CD4-positive, CD25-positive, alpha-beta regulatory T cell (primary cell): ENCODE data around the gene CCDC12. TPM values are rescaled to one million over a fixed set of nuclear protein-coding genes. Genes with fewer than 3 reads are reported as not detected.
A peak's percentile ranks its signal among the peaks of the same experiment; 100 is the strongest.

Experiments
- ATAC-seq, 2 donors: fragments of 150-1000 bp; cut with Tn5 transposase; one replicate each; pipeline ENCODE4 v1.10.0; 2021; ENCODE audit warnings: low read depth in 2 of 2, moderate number of reproducible peaks in 2 of 2, moderate library complexity in 1 of 2
- DNase-seq, 3 donors: peaks; one replicate each; pipeline versions ENCODE4 v3.0.0 to v3.0.0-alpha.2; 2012 to 2022; ENCODE audit warnings: mixed read lengths in 1 of 3
- H3K27ac ChIP-seq: one replicate; pipeline ENCODE4 v1.7.0; 2013; ENCODE audit warnings: mild to moderate bottlenecking, low read length; ENCODE audit not compliant: insufficient read depth, poor library complexity, severe bottlenecking
- H3K27me3 ChIP-seq: one replicate; pipeline ENCODE4 v1.7.0; 2013; ENCODE audit warnings: low read length; ENCODE audit not compliant: control insufficient read depth, insufficient read depth
- H3K36me3 ChIP-seq: one replicate; pipeline ENCODE4 v1.7.0; 2013; ENCODE audit warnings: mild to moderate bottlenecking, low read length, moderate library complexity; ENCODE audit not compliant: control insufficient read depth, insufficient read depth
- H3K4me1 ChIP-seq: 2 replicates; pipeline ENCODE4 v1.7.0; 2013; ENCODE audit warnings: mild to moderate bottlenecking, low read length; ENCODE audit not compliant: insufficient read depth, control insufficient read depth, poor library complexity, severe bottlenecking
- H3K4me3 ChIP-seq: one replicate; pipeline ENCODE4 v1.7.0; 2013; ENCODE audit warnings: low read depth, mild to moderate bottlenecking, low read length, moderate library complexity
- H3K9me3 ChIP-seq, 2 experiments: 1 replicate in 1 of 2; 2 replicates in 1 of 2; pipeline ENCODE4 v1.7.0; 2013; ENCODE audit warnings: low read length in 2 of 2, mild to moderate bottlenecking in 1 of 2, moderate library complexity in 1 of 2; ENCODE audit not compliant: control insufficient read depth in 2 of 2
- H3K27ac Mint-ChIP-seq, 3 donors: one replicate each; pipeline ENCODE4 v1.8.0; 2020 to 2022; ENCODE audit warnings: mild to moderate bottlenecking in 3 of 3, mixed read lengths in 3 of 3, moderate library complexity in 2 of 3
- H3K27me3 Mint-ChIP-seq: one replicate; pipeline ENCODE4 v1.8.0; 2022; ENCODE audit warnings: mild to moderate bottlenecking, mixed read lengths
- H3K36me3 Mint-ChIP-seq: one replicate; pipeline ENCODE4 v1.8.0; 2020; ENCODE audit warnings: mixed read lengths
- H3K4me1 Mint-ChIP-seq, 4 donors: one replicate each; pipeline ENCODE4 v1.8.0; 2020 to 2022; ENCODE audit warnings: mixed read lengths in 4 of 4, mild to moderate bottlenecking in 1 of 4
- H3K4me3 Mint-ChIP-seq, 4 donors: one replicate each; pipeline ENCODE4 v1.8.0; 2020 to 2022; ENCODE audit warnings: mild to moderate bottlenecking in 4 of 4, mixed read lengths in 4 of 4, moderate library complexity in 3 of 4
- H3K9me3 Mint-ChIP-seq, 7 donors: one replicate each; pipeline ENCODE4 v1.8.0; 2020 to 2022; ENCODE audit warnings: mixed read lengths in 7 of 7, mild to moderate bottlenecking in 3 of 7, moderate library complexity in 2 of 7
- polyA plus RNA-seq, 4 donors: library from polyadenylated mRNA; unstranded; fragments of 300-500 nt; fragmentation: Illumina TruSeq; gene quantifications; one replicate each; pipeline ENCODE4 v1.2.3, GENCODE V29; 2021
- total RNA-seq: library from RNA; stranded (reverse); gene quantifications from one replicate; pipeline ENCODE4 v1.2.3, GENCODE V29; 2022

The CCDC12 gene
- total and polyA plus RNA-seq, 5 donors from 2014 or later: 71.8 to 116 (median 104) TPM

GRCh38 chr3:46997453-46998091, 21.0 kb upstream of the CCDC12 start:
- Mint-ChIP-seq H3K4me3 (no peak overlapping the region), H3K27me3 (no peaks in the 10 kb centered on the region), H3K36me3 (peaks cover 17% of the 10 kb centered on the region), H3K4me1 (peaks cover 0 to 16% (median 6%) of the 10 kb centered on the region in 4 donors), H3K27ac (peak overlapping the region in 1 of 3 donors; percentile 5), H3K9me3 (no peaks in the 10 kb centered on the region)
- no peak for ATAC-seq
- Histone ChIP-seq H3K36me3 (peaks cover 91% of the 10 kb centered on the region), H3K4me3 (no peak overlapping the region), H3K4me1 (no peaks in the 10 kb centered on the region), H3K27ac (no peak overlapping the region), H3K9me3 (no peaks in the 10 kb centered on the region), H3K27me3 (no peaks in the 10 kb centered on the region)
- no peak for DNase-seq

GRCh38 chr3:46996689-46997452, 20.3 kb upstream of the CCDC12 start:
- DNase-seq (no peak), ATAC-seq (no peak)
- Mint-ChIP-seq H3K36me3 (peaks cover 13% of the 10 kb centered on the region), H3K27ac (peak overlapping the region in 1 of 3 donors; percentile 51), H3K9me3 (no peaks in the 10 kb centered on the region), H3K4me3 (no peak overlapping the region), H3K4me1 (peaks cover 0 to 20% (median 6%) of the 10 kb centered on the region in 4 donors), H3K27me3 (no peaks in the 10 kb centered on the region)
- no peaks in the 10 kb centered on the region for H3K9me3 ChIP-seq
- H3K27ac ChIP-seq: no peak overlapping the region
- no peaks in the 10 kb centered on the region for H3K27me3 ChIP-seq
- H3K36me3 ChIP-seq: peaks cover 88% of the 10 kb centered on the region
- H3K4me3 ChIP-seq: no peak overlapping the region
- no peaks in the 10 kb centered on the region for H3K4me1 ChIP-seq

GRCh38 chr3:46995901-46996562, 19.5 kb upstream of the CCDC12 start:
- Histone ChIP-seq H3K36me3 (peaks cover 87% of the 10 kb centered on the region), H3K4me1 (no peaks in the 10 kb centered on the region)
- H3K4me3 Mint-ChIP-seq: no peak overlapping the region

GRCh38 chr3:46994801-46995731, 18.5 kb upstream of the CCDC12 start:
- Mint-ChIP-seq H3K4me1 (peaks cover 0 to 32% (median 13%) of the 10 kb centered on the region in 4 donors), H3K27ac (no peak overlapping the region)
- peaks cover 87% of the 10 kb centered on the region for H3K36me3 ChIP-seq

More at GRCh38 chr3:46995901-46996562, 19.5 kb upstream of the CCDC12 start:
- ATAC-seq (no peak), DNase-seq (no peak)
- peaks cover 13% of the 10 kb centered on the region for H3K36me3 Mint-ChIP-seq
- Histone ChIP-seq H3K4me3 (no peak overlapping the region), H3K27ac (no peak overlapping the region), H3K9me3 (no peaks in the 10 kb centered on the region), H3K27me3 (no peaks in the 10 kb centered on the region)
- no peak overlapping the region for H3K27ac Mint-ChIP-seq
- H3K9me3 Mint-ChIP-seq: no peaks in the 10 kb centered on the region
- peaks cover 0 to 23% (median 7%) of the 10 kb centered on the region in 4 donors for H3K4me1 Mint-ChIP-seq
- no peaks in the 10 kb centered on the region for H3K27me3 Mint-ChIP-seq

GRCh38 chr3:46993986-46994385, 17.4 kb upstream of the CCDC12 start:
- Histone ChIP-seq H3K4me1 (peaks cover 11% of the 10 kb centered on the region), H3K9me3 (no peaks in the 10 kb centered on the region), H3K27ac (no peak overlapping the region), H3K36me3 (peaks cover 78% of the 10 kb centered on the region), H3K4me3 (no peak overlapping the region), H3K27me3 (no peaks in the 10 kb centered on the region)
- DNase-seq (no peak), ATAC-seq (no peak)
- no peak overlapping the region for H3K4me3 Mint-ChIP-seq
- no peaks in the 10 kb centered on the region for H3K9me3 Mint-ChIP-seq
- no peaks in the 10 kb centered on the region for H3K27me3 Mint-ChIP-seq
- peaks cover 14% of the 10 kb centered on the region for H3K36me3 Mint-ChIP-seq
- H3K4me1 Mint-ChIP-seq: peaks cover 0 to 43% (median 16%) of the 10 kb centered on the region in 4 donors
- H3K27ac Mint-ChIP-seq: peak overlapping the region in 1 of 3 donors; percentile 78

More at GRCh38 chr3:46994801-46995731, 18.5 kb upstream of the CCDC12 start:
- Histone ChIP-seq H3K4me3 (no peak overlapping the region), H3K4me1 (peaks cover under 1% of the 10 kb centered on the region), H3K27ac (no peak overlapping the region), H3K27me3 (no peaks in the 10 kb centered on the region), H3K9me3 (no peaks in the 10 kb centered on the region)
- H3K9me3 Mint-ChIP-seq: no peaks in the 10 kb centered on the region
- H3K4me3 Mint-ChIP-seq: peak overlapping the region in 2 of 4 donors; percentile 38
- ATAC-seq (no peak), DNase-seq (no peak)
- no peaks in the 10 kb centered on the region for H3K27me3 Mint-ChIP-seq
- peaks cover 17% of the 10 kb centered on the region for H3K36me3 Mint-ChIP-seq

- H3K36me3 Mint-ChIP-seq: peaks cover 11% of the 10 kb centered on the region
- H3K4me3 Mint-ChIP-seq: no peak overlapping the region
- ATAC-seq (no peak), DNase-seq (no peak)
- H3K36me3 ChIP-seq: peaks cover 75% of the 10 kb centered on the region
- peaks cover 18% of the 10 kb centered on the region for H3K4me1 ChIP-seq
- no peaks in the 10 kb centered on the region for H3K27me3 Mint-ChIP-seq
- H3K9me3 ChIP-seq: no peaks in the 10 kb centered on the region
- H3K4me1 Mint-ChIP-seq: peaks cover 0 to 46% (median 21%) of the 10 kb centered on the region in 4 donors
- H3K27ac Mint-ChIP-seq: no peak overlapping the region
- H3K4me3 ChIP-seq: no peak overlapping the region
- no peaks in the 10 kb centered on the region for H3K9me3 Mint-ChIP-seq
- H3K27me3 ChIP-seq: no peaks in the 10 kb centered on the region
- no peak overlapping the region for H3K27ac ChIP-seq
Measured at GRCh38 chr3:46993292-46993691, 16.7 kb upstream of the CCDC12 start.

- Histone ChIP-seq H3K9me3 (no peaks in the 10 kb centered on the region), H3K27ac (no peak overlapping the region), H3K4me3 (no peak overlapping the region), H3K36me3 (peaks cover 66% of the 10 kb centered on the region), H3K4me1 (peaks cover 29% of the 10 kb centered on the region), H3K27me3 (no peaks in the 10 kb centered on the region)
- H3K4me1 Mint-ChIP-seq: peaks cover 0 to 53% (median 25%) of the 10 kb centered on the region in 4 donors
- H3K4me3 Mint-ChIP-seq: peak overlapping the region in 1 of 4 donors; percentile 63
- no peak for DNase-seq
- no peak for ATAC-seq
- peaks cover 8% of the 10 kb centered on the region for H3K36me3 Mint-ChIP-seq
- no peaks in the 10 kb centered on the region for H3K27me3 Mint-ChIP-seq
- no peaks in the 10 kb centered on the region for H3K9me3 Mint-ChIP-seq
- H3K27ac Mint-ChIP-seq: peak overlapping the region in 2 of 3 donors; percentile 60 to 62
Measured at GRCh38 chr3:46992231-46992630, 15.7 kb upstream of the CCDC12 start.
